GM18951 (cell line): Measurements from ENCODE around the gene STMND1.

Source experiments
- POLR2A ChIP-seq: IDR thresholded peaks from 4 replicates; pipeline ENCODE4 v1.6.1; 2011; ENCODE audit warnings: mild to moderate bottlenecking; ENCODE audit not compliant: insufficient read length, insufficient read depth; ENCODE audit errors: extremely low read depth
- in situ Hi-C: fragments of 300-500 bp; cut with MboI; formaldehyde crosslinking; loops from one replicate; pipeline ENCODE4 v1.12.0; 2022; ENCODE audit warnings: low sequenced_read_pairs, mixed read lengths, inconsistent platforms; ENCODE audit not compliant: unreplicated experiment

STMND1 gene

GRCh38 chr6:17156112-17156921, 54.5 kb downstream of the STMND1 start:
- in situ Hi-C loops, result loop anchor here (10.0 to 25.0 kb wide), 2 partner anchors 431 to 658 kb away; no protein-coding TSS in a partner anchor
- no peak for TF ChIP-seq POLR2A

DNA sequence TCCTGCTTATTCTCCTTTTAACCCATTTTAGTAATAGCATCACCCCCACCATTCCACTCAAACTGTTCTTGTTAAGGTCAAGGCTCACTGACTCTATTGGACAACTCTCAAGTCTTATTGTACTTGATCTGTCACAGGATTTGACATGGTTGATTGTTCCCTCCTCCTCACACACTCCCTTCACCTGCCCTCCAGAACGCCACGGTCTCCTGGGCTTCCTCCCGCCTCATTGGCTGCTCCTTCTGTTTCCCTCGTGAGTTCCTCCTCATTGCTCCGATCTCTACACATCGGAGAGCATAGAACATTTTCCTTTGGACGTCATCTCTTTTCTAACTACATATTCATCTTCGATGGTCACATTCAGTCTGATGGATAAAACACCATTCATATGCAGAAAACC, 55.1 kb downstream of the STMND1 start:
- in situ Hi-C loops, result loop anchor here (10.0 to 25.0 kb wide), 2 partner anchors 430 to 658 kb away; no protein-coding TSS in a partner anchor
- TF ChIP-seq POLR2A, result no peak

DNA sequence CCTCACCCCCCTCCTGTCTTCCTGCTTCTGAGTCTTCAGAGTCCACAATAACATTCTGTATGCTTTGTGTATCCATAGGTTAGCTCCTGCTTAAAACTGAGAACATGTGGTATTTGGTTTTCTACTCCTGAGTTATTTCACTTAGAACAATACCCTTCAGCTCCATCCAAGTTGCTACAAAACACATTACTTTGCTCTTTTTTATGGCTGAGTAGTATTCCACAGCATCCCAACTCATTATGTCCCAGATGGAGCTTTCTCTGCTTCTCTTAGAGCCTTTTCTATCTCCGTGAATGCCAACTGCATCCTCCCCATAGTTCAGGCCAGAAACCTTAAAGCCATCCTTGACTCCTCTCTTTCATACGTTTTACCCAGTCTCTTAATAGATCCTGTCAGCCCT, 55.8 kb downstream of the STMND1 start:
- in situ Hi-C loops, result loop anchor here (10.0 to 25.0 kb wide), 2 partner anchors 430 to 657 kb away; no protein-coding TSS in a partner anchor
- TF ChIP-seq POLR2A, result no peak

DNA sequence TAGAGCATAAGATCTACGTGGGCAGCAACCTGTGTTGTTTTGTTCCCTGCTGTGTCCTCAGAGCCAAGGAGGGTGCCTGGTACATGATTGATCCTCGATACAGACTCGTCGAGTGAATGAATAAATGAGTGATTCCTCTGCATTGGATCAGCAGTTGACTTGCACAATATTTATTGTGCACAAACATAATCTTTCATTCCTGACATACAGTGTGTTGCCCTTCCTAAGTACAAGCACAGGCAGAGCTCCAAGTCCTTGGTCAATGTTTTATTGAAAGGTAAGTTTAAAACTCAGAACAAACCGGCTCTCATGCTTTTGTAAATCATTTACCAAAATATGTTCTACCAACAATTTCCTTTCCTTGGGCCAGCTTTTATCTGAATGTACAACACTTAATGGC, 57.4 kb downstream of the STMND1 start:
- TF ChIP-seq POLR2A, result no peak
- in situ Hi-C loops, result loop anchor here (10.0 to 25.0 kb wide), 2 partner anchors 428 to 656 kb away; no protein-coding TSS in a partner anchor

GRCh38 chr6:17161076-17161475, 59.2 kb downstream of the STMND1 start:
- no peak for TF ChIP-seq POLR2A
- in situ Hi-C loops, result loop anchor here (25.0 kb wide), 1 partner anchor 426 kb away; no protein-coding TSS in a partner anchor

DNA sequence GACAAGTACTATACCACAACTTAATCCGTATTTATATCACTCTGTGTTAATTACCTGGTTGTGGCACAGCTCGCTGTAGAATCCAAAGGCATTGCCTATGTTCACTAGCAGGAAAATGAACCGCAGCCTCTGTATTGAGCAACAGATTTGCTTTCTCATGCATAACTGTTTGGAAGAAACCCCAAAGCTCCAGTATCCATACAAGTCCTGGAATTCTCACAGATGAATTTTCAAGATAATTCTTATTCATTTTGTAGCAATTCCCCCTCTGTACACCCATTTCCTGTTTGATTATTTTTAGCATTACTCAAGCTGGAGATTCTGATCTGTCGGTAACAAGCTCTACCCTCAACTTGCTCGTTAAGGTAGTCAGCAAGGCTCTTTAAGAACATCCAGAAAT, 63.5 kb downstream of the STMND1 start:
- TF ChIP-seq POLR2A, result no peak
- in situ Hi-C loops, result loop anchor here (25.0 kb wide), 1 partner anchor 422 kb away; no protein-coding TSS in a partner anchor

- TF ChIP-seq POLR2A, result no peak
- in situ Hi-C loops, result loop anchor here (25.0 kb wide), 1 partner anchor 420 kb away; no protein-coding TSS in a partner anchor
Measured at GRCh38 chr6:17167327-17167979, 65.6 kb downstream of the STMND1 start.

DNA sequence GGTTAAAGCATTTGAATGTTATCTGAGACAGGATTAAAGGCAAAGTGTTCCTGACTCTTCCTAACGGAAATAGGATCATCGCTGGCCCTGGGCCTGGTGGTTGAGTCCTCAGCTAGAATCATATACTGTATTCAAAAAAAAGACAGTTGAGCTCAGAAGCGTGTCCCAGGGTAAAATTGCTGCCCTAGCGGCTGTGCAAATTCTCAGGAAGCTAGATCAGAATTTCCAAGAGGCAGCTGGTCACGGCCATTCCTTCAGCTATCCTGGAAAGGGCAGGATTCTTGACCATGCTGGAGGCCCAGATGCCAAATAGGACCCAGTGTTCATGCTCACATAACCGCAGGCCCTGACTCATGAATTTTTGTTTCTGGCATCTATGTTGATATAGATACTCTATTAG, 67.4 kb downstream of the STMND1 start:
- TF ChIP-seq POLR2A, result no peak
- in situ Hi-C loops, result loop anchor here (25.0 kb wide), 1 partner anchor 418 kb away; no protein-coding TSS in a partner anchor

GRCh38 chr6:17169711-17170110, 67.9 kb downstream of the STMND1 start:
- in situ Hi-C loops, result loop anchor here (25.0 kb wide), 1 partner anchor 418 kb away; no protein-coding TSS in a partner anchor
- TF ChIP-seq POLR2A, result no peak

- in situ Hi-C loops, result loop anchor here (25.0 kb wide), 1 partner anchor 414 kb away; no protein-coding TSS in a partner anchor
Measured at GRCh38 chr6:17172836-17173470, 71.1 kb downstream of the STMND1 start.

GRCh38 chr6:17178326-17178725, 76.5 kb downstream of the STMND1 start:
- no peak for TF ChIP-seq POLR2A
- in situ Hi-C loops, result no loop called here

More at GRCh38 chr6:17172836-17173470, 71.1 kb downstream of the STMND1 start:
- TF ChIP-seq POLR2A, result no peak

GRCh38 chr6:17178754-17179529, 77.1 kb downstream of the STMND1 start:
- in situ Hi-C loops, result no loop called here
- TF ChIP-seq POLR2A, result no peak
